Measurements from ENCODE around the gene GET4. TPM values are rescaled to one million over a fixed set of nuclear protein-coding genes. Genes with fewer than 3 reads are reported as not detected.
"Not testable (repeated sequence)": the region's sequence is repeated elsewhere in the genome, so short reads cannot be mapped to it uniquely, and the experiment has no call there.

Gene GET4
- total RNA-seq, 1 experiment from 2014 or later = 90.9 TPM

- Histone ChIP-seq H3K27ac (ENCODE audit: low read length) (no peak overlapping the region), H3K36me3 (ENCODE audit: control insufficient read depth, insufficient read depth, low read length) (peaks cover 9% of the 10 kb centered on the region), H3K4me3 (ENCODE audit: low read depth in 2 of 2, low read length in 2 of 2) (no peak overlapping the region), H3K4me1 (ENCODE audit: control insufficient read depth, insufficient read depth, low read length) (peaks cover 8% of the 10 kb centered on the region), H3K27me3 (ENCODE audit: control insufficient read depth, insufficient read depth, low read length) (no peaks in the 10 kb centered on the region), H3K9me3 (ENCODE audit: control insufficient read depth, insufficient read depth, low read depth, low read length) (no peaks in the 10 kb centered on the region)
- ATAC-seq = no peak
- DNase-seq (ENCODE audit: low read depth, low spot score) = no peak
- no TSS peak for BruUV-seq (replicated peaks)
- TF ChIP-seq CTCF (IDR thresholded peaks at IDR 0.05) (no peak), REST (IDR thresholded peaks at IDR 0.05; ENCODE audit: insufficient read depth in 1 of 2, low read depth in 2 of 2, low read length in 1 of 2) (no peak), TCF7L2 (IDR thresholded peaks at IDR 0.05; ENCODE audit: low read depth, low read length) (no peak), POLR2AphosphoS5 (IDR thresholded peaks at IDR 0.05; ENCODE audit: low read depth, low read length) (no peak), SIN3A (IDR thresholded peaks at IDR 0.05; ENCODE audit: borderline replicate concordance, insufficient read depth, low read depth, low read length) (no peak)
- CTCF ChIA-PET = no interaction called here
- intact Hi-C loops (cut with micrococcal nuclease; ENCODE audit: unreplicated experiment) (no loop called here), in situ Hi-C loops (cut with HindIII; ENCODE audit: low pct_unique_long_range_greater_than_20kb, low sequenced_read_pairs) (no loop called here)
- POLR2A ChIA-PET = no interaction called here
Observed at GRCh38 chr7:869348-869747, 7.0 kb upstream of the GET4 start.

GRCh38 chr7:871900-872537 is 4.3 kb upstream of the GET4 start:
- Histone ChIP-seq H3K4me3 (ENCODE audit: low read depth in 2 of 2, low read length in 2 of 2) (no peak overlapping the region), H3K9me3 (ENCODE audit: control insufficient read depth, insufficient read depth, low read depth, low read length) (no peaks in the 10 kb centered on the region), H3K27ac (ENCODE audit: low read length) (no peak overlapping the region), H3K27me3 (ENCODE audit: control insufficient read depth, insufficient read depth, low read length) (no peaks in the 10 kb centered on the region), H3K4me1 (ENCODE audit: control insufficient read depth, insufficient read depth, low read length) (peaks cover 12% of the 10 kb centered on the region), H3K36me3 (ENCODE audit: control insufficient read depth, insufficient read depth, low read length) (peaks cover 9% of the 10 kb centered on the region)
- intact Hi-C loops (cut with micrococcal nuclease; ENCODE audit: unreplicated experiment) (loop anchor here (5.0 kb wide), 1 partner anchor 85 kb away; no protein-coding TSS in a partner anchor), in situ Hi-C loops (cut with HindIII; ENCODE audit: low pct_unique_long_range_greater_than_20kb, low sequenced_read_pairs) (no loop called here)
- POLR2A ChIA-PET = no interaction called here
- CTCF ChIA-PET = no interaction called here
- TF ChIP-seq SIN3A (IDR thresholded peaks at IDR 0.05; ENCODE audit: borderline replicate concordance, insufficient read depth, low read depth, low read length) = no peak
- no peak for TF ChIP-seq CTCF (IDR thresholded peaks at IDR 0.05)
- TF ChIP-seq REST (IDR thresholded peaks at IDR 0.05; ENCODE audit: insufficient read depth in 1 of 2, low read depth in 2 of 2, low read length in 1 of 2) = no peak
- TF ChIP-seq TCF7L2 (IDR thresholded peaks at IDR 0.05; ENCODE audit: low read depth, low read length) = no peak
- no peak for TF ChIP-seq POLR2AphosphoS5 (IDR thresholded peaks at IDR 0.05; ENCODE audit: low read depth, low read length)
- no TSS peak for BruUV-seq (replicated peaks)
- DNase-seq (ENCODE audit: low read depth, low spot score) (no peak), ATAC-seq (no peak)

GRCh38 chr7:872685-873084 is 3.7 kb upstream of the GET4 start:
- BruUV-seq (replicated peaks); H3K9me3 ChIP-seq (ENCODE audit: control insufficient read depth, insufficient read depth, low read depth, low read length); POLR2A ChIA-PET; H3K36me3 ChIP-seq (ENCODE audit: control insufficient read depth, insufficient read depth, low read length); DNase-seq (ENCODE audit: low read depth, low spot score); H3K27me3 ChIP-seq (ENCODE audit: control insufficient read depth, insufficient read depth, low read length); in situ Hi-C loops (cut with HindIII; ENCODE audit: low pct_unique_long_range_greater_than_20kb, low sequenced_read_pairs); H3K4me3 ChIP-seq (ENCODE audit: low read depth in 2 of 2, low read length in 2 of 2); ATAC-seq; H3K27ac ChIP-seq (ENCODE audit: low read length): not testable (repeated sequence)
- H3K4me1 ChIP-seq (ENCODE audit: control insufficient read depth, insufficient read depth, low read length) = peaks cover 12% of the 10 kb centered on the region
- CTCF ChIA-PET = interaction anchor here (1.2 kb wide), 1 partner anchor 36 kb away, joined by 5 read pairs; no protein-coding TSS in a partner anchor
- intact Hi-C loops (cut with micrococcal nuclease; ENCODE audit: unreplicated experiment) = loop anchor here (5.0 kb wide), 1 partner anchor 85 kb away; no protein-coding TSS in a partner anchor

All from Panc1 (cell line).